Natural killer cell (primary cell): ENCODE data around the gene GOLGB1. TPM values are rescaled to one million over a fixed set of nuclear protein-coding genes. Genes with fewer than 3 reads are reported as not detected.
A peak's percentile ranks its signal among the peaks of the same experiment; 100 is the strongest.

Experiments
- ATAC-seq, 3 donors: fragments of 150-1000 bp in 2 of 3; fragments of 200-7000 bp in 1 of 3; cut with Tn5 transposase; 1 replicate in 1 of 3; 2 replicates in 2 of 3; pipeline ENCODE4 v1.10.0; 2021; ENCODE audit warnings: mild to moderate bottlenecking in 2 of 3, moderate library complexity in 2 of 3
- DNase-seq, 2 donors: peaks; one replicate each; pipeline versions ENCODE4 v3.0.0 to v3.0.0-alpha.2; 2013 to 2021; ENCODE audit warnings: mixed read lengths in 1 of 2
- H3K27ac ChIP-seq: one replicate; pipeline ENCODE4 v1.5.1; 2013; ENCODE audit warnings: mild to moderate bottlenecking, low read length
- H3K27me3 ChIP-seq: one replicate; pipeline ENCODE4 v1.6.1; 2013; ENCODE audit warnings: low read length; ENCODE audit not compliant: control insufficient read depth, insufficient read depth
- H3K36me3 ChIP-seq: one replicate; pipeline ENCODE4 v1.6.1; 2013; ENCODE audit warnings: low read length; ENCODE audit not compliant: control insufficient read depth, insufficient read depth
- H3K4me1 ChIP-seq: one replicate; pipeline ENCODE4 v1.6.1; 2013; ENCODE audit warnings: low read length; ENCODE audit not compliant: control insufficient read depth, insufficient read depth
- H3K4me3 ChIP-seq: one replicate; pipeline ENCODE4 v1.5.1; 2013; ENCODE audit warnings: low read length
- H3K9me3 ChIP-seq: one replicate; pipeline ENCODE4 v1.6.1; 2013; ENCODE audit warnings: low read length; ENCODE audit not compliant: control insufficient read depth, insufficient read depth
- H3K27ac Mint-ChIP-seq, 2 donors: one replicate each; pipeline ENCODE4 v1.8.0; 2022; ENCODE audit warnings: mild to moderate bottlenecking in 2 of 2, mixed read lengths in 2 of 2, moderate library complexity in 1 of 2
- H3K27me3 Mint-ChIP-seq, 2 donors: one replicate each; pipeline ENCODE4 v1.8.0; 2022; ENCODE audit warnings: low read depth in 2 of 2, mixed read lengths in 2 of 2
- H3K36me3 Mint-ChIP-seq: one replicate; pipeline ENCODE4 v1.8.0; 2022; ENCODE audit warnings: mixed read lengths
- H3K4me1 Mint-ChIP-seq, 2 donors: one replicate each; pipeline ENCODE4 v1.8.0; 2022; ENCODE audit warnings: mixed read lengths in 2 of 2
- H3K4me3 Mint-ChIP-seq: one replicate; pipeline ENCODE4 v1.8.0; 2022; ENCODE audit warnings: mild to moderate bottlenecking, moderate library complexity, mixed read lengths
- H3K9me3 Mint-ChIP-seq, 2 donors: one replicate each; pipeline ENCODE4 v1.8.0; 2022; ENCODE audit warnings: mixed read lengths in 2 of 2
- WGBS: methylation state at CpG from one replicate; pipeline ENCODE4 v1.1.7; 2013; ENCODE audit warnings: missing lambda C conversion rate; ENCODE audit not compliant: insufficient coverage; 5-methylcytosine and 5-hydroxymethylcytosine counted together
- intact Hi-C: fragments of 100-400 bp; cut with micrococcal nuclease; formaldehyde crosslinking; loops from one replicate; pipeline ENCODE4 v1.14.2; 2022
- total RNA-seq, 4 donors: library from RNA; stranded (reverse); fragments of 120-200 nt in 1 of 4; gene quantifications; one replicate each; pipeline versions ENCODE4 v1.2.3 to v1.2.4, GENCODE V29; 2013 to 2022
- TF ChIP-seq, protein P1 (sequence below): fragments of 200-600 bp; IDR thresholded peaks from one replicate; pipeline ENCODE4 v1.8.0; 2022; ENCODE audit warnings: antibody characterized with exemption

Gene GOLGB1
- total RNA-seq, 3 donors from 2014 or later (not counting 1 experiment from before 2014, with no cell fraction given): 55.4 to 67.2 (median 61.1) TPM

DNA sequence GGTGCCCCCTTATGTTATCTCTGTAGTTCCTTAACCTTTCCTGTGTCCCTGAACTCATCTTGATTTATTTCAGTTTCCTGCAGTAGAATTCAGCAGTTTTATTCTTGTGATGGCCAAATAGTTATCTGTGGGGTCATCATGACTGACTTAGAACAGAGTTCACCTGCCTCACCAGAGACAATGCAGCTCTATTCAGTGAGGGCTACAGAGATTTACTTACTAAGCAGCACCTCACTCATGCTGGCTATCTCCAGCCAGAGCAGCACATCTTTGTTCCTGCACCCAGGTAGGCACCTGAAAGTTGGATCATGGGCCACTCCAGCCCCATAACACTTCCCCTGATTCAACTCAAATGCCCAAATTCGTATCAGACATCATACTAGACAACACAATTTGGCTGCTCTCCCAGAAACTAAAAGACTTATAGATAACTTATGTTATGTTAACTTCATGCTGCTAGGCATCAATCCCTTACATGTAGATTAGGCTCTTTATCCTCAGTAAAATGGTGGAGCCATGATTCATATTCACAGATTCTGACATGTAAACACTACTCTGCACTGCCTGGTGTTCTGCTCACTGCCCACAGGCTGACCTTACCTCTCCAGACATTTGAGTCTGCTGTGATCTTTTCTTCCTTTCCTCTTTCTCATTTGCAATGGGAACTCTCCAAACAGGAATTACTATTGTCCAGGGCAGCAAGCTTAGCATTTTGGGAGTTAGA is 9.3 kb upstream of the GOLGB1 start:
- ATAC-seq: peak in 1 of 3 donors; percentile 27
- H3K4me1 ChIP-seq: no peaks in the 10 kb centered on the region
- H3K36me3 Mint-ChIP-seq: no peaks in the 10 kb centered on the region
- no peak overlapping the region for H3K27ac ChIP-seq
- H3K27ac Mint-ChIP-seq: no peak overlapping the region
- intact Hi-C loops: no loop called here
- H3K4me3 ChIP-seq: no peak overlapping the region
- DNase-seq: no peak
- TF ChIP-seq, protein P1, sequence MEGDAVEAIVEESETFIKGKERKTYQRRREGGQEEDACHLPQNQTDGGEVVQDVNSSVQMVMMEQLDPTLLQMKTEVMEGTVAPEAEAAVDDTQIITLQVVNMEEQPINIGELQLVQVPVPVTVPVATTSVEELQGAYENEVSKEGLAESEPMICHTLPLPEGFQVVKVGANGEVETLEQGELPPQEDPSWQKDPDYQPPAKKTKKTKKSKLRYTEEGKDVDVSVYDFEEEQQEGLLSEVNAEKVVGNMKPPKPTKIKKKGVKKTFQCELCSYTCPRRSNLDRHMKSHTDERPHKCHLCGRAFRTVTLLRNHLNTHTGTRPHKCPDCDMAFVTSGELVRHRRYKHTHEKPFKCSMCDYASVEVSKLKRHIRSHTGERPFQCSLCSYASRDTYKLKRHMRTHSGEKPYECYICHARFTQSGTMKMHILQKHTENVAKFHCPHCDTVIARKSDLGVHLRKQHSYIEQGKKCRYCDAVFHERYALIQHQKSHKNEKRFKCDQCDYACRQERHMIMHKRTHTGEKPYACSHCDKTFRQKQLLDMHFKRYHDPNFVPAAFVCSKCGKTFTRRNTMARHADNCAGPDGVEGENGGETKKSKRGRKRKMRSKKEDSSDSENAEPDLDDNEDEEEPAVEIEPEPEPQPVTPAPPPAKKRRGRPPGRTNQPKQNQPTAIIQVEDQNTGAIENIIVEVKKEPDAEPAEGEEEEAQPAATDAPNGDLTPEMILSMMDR: no peak
- peaks cover 21 to 24% of the 10 kb centered on the region in 2 donors for H3K27me3 Mint-ChIP-seq
- H3K4me3 Mint-ChIP-seq: no peak overlapping the region
- H3K4me1 Mint-ChIP-seq: no peaks in the 10 kb centered on the region
- no peaks in the 10 kb centered on the region for H3K9me3 Mint-ChIP-seq
- 90% methylated on average over 1 of the region's 1 CpG for WGBS
- H3K36me3 ChIP-seq: no peaks in the 10 kb centered on the region
- H3K27me3 ChIP-seq: no peaks in the 10 kb centered on the region
- H3K9me3 ChIP-seq: no peaks in the 10 kb centered on the region

DNA sequence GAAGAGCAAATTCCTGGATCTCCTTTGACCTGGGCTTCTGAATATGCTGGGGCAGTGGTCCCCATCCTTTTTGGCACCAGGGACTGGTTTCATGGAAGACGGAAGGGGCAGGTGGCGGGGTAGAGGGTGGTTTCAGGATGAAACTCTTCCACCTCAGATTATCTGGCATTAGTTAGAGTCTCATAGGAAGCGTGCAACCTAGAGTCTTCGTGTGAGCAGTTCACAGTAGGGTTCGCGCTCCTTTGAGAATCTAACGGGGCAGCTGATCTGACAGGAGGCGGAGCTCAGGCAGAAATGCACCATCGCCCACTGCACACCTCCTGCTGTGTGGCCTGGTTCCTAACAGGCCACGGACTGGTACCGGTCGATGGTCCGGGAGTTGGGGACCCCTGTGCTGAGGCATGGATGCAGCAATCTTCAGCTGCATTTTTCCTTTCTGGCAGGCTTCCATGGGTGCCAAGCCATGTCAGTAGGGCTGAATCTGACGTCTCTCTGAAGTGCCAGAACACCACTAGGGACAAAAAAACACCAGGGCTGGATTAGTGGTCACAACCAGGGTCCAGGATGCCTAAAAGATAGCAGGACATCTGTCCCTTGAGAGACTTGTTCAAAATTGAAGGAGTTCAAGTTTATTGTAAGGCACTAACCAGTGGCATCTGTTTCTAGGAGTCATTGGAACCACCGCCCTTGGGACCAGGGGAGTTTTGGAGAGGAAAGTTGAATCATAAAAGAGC is 8.4 kb upstream of the GOLGB1 start:
- Mint-ChIP-seq H3K27me3 (peaks cover 18 to 24% of the 10 kb centered on the region in 2 donors), H3K36me3 (no peaks in the 10 kb centered on the region), H3K4me1 (no peaks in the 10 kb centered on the region), H3K27ac (no peak overlapping the region), H3K9me3 (no peaks in the 10 kb centered on the region), H3K4me3 (no peak overlapping the region)
- no peak overlapping the region for H3K27ac ChIP-seq
- H3K27me3 ChIP-seq: no peaks in the 10 kb centered on the region
- H3K4me3 ChIP-seq: no peak overlapping the region
- no peaks in the 10 kb centered on the region for H3K4me1 ChIP-seq
- no peak for ATAC-seq
- H3K36me3 ChIP-seq: no peaks in the 10 kb centered on the region
- intact Hi-C loops: no loop called here
- H3K9me3 ChIP-seq: no peaks in the 10 kb centered on the region
- WGBS: 91% methylated on average over 15 of the region's 15 CpGs
- DNase-seq: no peak
- TF ChIP-seq, protein P1: no peak

DNA sequence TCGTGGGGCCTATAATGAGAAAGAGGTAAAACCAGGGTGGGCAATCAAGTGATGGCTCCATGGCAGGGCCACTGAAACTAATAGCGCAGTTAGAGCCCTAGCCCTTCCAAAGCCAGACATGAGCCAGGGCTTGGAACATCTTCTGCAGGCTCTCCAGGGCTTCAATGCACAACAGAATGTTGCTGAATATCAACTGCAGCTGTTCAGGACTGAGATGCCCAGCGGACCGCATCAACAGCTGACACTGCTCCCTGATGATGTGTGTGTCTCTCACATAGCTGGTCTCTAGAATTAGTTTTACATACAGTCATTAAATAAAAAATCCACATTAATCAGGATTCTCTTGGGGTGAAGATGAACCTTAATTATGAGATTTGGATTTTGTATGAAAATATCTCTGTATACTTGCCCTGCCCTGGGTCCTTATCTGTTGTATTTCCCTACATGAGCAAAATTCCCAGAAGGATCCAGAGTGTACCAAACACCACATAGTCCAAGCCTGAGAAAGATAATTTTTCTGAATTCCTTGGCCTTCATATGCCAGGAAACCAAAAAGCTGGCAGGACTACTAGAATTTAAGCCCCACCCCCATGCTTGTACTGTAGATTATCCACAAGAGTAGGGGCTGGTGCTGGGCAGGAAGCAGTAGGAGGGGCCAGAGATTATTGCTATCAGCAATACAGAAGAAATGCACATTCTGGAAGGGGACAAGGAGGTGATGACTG is 7.7 kb upstream of the GOLGB1 start:
- no peaks in the 10 kb centered on the region for H3K4me1 Mint-ChIP-seq
- DNase-seq (no peak), ATAC-seq (no peak)
- no peak overlapping the region for H3K4me3 ChIP-seq
- no peak overlapping the region for H3K27ac Mint-ChIP-seq
- intact Hi-C loops: no loop called here
- H3K4me3 Mint-ChIP-seq: no peak overlapping the region
- 86% methylated on average over 2 of the region's 4 CpGs for WGBS
- no peaks in the 10 kb centered on the region for H3K27me3 ChIP-seq
- H3K36me3 Mint-ChIP-seq: no peaks in the 10 kb centered on the region
- no peaks in the 10 kb centered on the region for H3K9me3 Mint-ChIP-seq
- no peak overlapping the region for H3K27ac ChIP-seq
- H3K4me1 ChIP-seq: no peaks in the 10 kb centered on the region
- no peaks in the 10 kb centered on the region for H3K9me3 ChIP-seq
- TF ChIP-seq, protein P1: no peak
- H3K36me3 ChIP-seq: no peaks in the 10 kb centered on the region
- H3K27me3 Mint-ChIP-seq: peaks cover 17 to 24% of the 10 kb centered on the region in 2 donors
